ENCODE measurements around the gene XKRX.

DNA sequence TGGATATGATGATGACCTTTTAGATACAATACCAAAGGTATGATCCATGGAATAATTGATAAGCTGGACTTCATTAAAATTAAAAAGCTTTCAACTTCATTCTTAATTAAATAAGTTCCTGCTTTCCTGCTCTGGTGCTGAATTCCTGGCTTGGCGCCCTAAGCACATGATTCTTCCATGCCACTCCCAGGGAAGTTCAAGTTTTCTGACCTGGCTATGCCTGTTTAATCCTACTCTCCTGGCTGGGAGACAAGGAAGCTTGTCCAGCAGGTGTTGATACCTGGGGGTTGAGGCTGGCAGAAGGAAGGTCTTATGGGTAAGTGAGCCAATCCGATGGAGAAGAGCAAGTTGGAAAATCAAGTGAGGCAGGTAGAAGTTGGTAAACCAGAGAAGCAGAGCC is 24.3 kb downstream of the XKRX start:
- TF ChIP-seq, protein P1, sequence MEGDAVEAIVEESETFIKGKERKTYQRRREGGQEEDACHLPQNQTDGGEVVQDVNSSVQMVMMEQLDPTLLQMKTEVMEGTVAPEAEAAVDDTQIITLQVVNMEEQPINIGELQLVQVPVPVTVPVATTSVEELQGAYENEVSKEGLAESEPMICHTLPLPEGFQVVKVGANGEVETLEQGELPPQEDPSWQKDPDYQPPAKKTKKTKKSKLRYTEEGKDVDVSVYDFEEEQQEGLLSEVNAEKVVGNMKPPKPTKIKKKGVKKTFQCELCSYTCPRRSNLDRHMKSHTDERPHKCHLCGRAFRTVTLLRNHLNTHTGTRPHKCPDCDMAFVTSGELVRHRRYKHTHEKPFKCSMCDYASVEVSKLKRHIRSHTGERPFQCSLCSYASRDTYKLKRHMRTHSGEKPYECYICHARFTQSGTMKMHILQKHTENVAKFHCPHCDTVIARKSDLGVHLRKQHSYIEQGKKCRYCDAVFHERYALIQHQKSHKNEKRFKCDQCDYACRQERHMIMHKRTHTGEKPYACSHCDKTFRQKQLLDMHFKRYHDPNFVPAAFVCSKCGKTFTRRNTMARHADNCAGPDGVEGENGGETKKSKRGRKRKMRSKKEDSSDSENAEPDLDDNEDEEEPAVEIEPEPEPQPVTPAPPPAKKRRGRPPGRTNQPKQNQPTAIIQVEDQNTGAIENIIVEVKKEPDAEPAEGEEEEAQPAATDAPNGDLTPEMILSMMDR (IDR thresholded peaks at IDR 0.05; ENCODE audit: insufficient read depth, low read length) = no peak
- TF ChIP-seq, protein P2, sequence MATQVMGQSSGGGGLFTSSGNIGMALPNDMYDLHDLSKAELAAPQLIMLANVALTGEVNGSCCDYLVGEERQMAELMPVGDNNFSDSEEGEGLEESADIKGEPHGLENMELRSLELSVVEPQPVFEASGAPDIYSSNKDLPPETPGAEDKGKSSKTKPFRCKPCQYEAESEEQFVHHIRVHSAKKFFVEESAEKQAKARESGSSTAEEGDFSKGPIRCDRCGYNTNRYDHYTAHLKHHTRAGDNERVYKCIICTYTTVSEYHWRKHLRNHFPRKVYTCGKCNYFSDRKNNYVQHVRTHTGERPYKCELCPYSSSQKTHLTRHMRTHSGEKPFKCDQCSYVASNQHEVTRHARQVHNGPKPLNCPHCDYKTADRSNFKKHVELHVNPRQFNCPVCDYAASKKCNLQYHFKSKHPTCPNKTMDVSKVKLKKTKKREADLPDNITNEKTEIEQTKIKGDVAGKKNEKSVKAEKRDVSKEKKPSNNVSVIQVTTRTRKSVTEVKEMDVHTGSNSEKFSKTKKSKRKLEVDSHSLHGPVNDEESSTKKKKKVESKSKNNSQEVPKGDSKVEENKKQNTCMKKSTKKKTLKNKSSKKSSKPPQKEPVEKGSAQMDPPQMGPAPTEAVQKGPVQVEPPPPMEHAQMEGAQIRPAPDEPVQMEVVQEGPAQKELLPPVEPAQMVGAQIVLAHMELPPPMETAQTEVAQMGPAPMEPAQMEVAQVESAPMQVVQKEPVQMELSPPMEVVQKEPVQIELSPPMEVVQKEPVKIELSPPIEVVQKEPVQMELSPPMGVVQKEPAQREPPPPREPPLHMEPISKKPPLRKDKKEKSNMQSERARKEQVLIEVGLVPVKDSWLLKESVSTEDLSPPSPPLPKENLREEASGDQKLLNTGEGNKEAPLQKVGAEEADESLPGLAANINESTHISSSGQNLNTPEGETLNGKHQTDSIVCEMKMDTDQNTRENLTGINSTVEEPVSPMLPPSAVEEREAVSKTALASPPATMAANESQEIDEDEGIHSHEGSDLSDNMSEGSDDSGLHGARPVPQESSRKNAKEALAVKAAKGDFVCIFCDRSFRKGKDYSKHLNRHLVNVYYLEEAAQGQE (IDR thresholded peaks at IDR 0.05; ENCODE audit: insufficient replicate concordance, low read depth) = no peak
- TF ChIP-seq POLR2AphosphoS5 (IDR thresholded peaks at IDR 0.05; ENCODE audit: low read depth) (no peak), GABPA (IDR thresholded peaks at IDR 0.05; ENCODE audit: low read depth) (no peak), SPI1 (IDR thresholded peaks at IDR 0.05; ENCODE audit: borderline replicate concordance, low read depth) (no peak)
